Neutrophil (primary cell): ENCODE results near the gene LRRC52.
"Not testable (repeated sequence)": the region's sequence is repeated elsewhere in the genome, so short reads cannot be mapped to it uniquely, and the experiment has no call there.

ENCODE experiments used
- H3K27ac ChIP-seq: fragments of 200-600 bp; sonication (generic); 2 replicates; pipeline ENCODE4 v1.5.1; 2016; ENCODE audit warnings: mild to moderate bottlenecking, moderate library complexity
- H3K27me3 ChIP-seq: fragments of 200-600 bp; sonication (generic); 2 replicates; pipeline ENCODE4 v1.6.0; 2016; ENCODE audit warnings: mild to moderate bottlenecking
- H3K36me3 ChIP-seq: fragments of 200-600 bp; sonication (generic); 2 replicates; pipeline ENCODE4 v1.5.1; 2017
- H3K4me1 ChIP-seq, 2 experiments: fragments of 200-600 bp in 1 of 2; sonication (generic) in 1 of 2; 1 replicate in 1 of 2; 2 replicates in 1 of 2; pipeline versions ENCODE4 v1.5.1 to v1.6.1; 2013 to 2016; ENCODE audit warnings: low read depth in 1 of 2, low read length in 1 of 2, mild to moderate bottlenecking in 1 of 2, moderate library complexity in 1 of 2; ENCODE audit not compliant: control insufficient read depth in 1 of 2, insufficient read depth in 1 of 2
- H3K4me3 ChIP-seq, 2 experiments: fragments of 200-600 bp in 1 of 2; sonication (generic) in 1 of 2; 1 replicate in 1 of 2; 2 replicates in 1 of 2; pipeline ENCODE4 v1.5.1; 2013 to 2016; ENCODE audit warnings: low read depth in 1 of 2, low read length in 1 of 2, mild to moderate bottlenecking in 1 of 2, moderate library complexity in 1 of 2
- H3K9me3 ChIP-seq: fragments of 200-600 bp; sonication (generic); 2 replicates; pipeline ENCODE4 v1.5.1; 2016
- TF ChIP-seq, protein P1 (sequence below): fragments of 200-600 bp; sonication (generic); IDR thresholded peaks from 2 replicates; pipeline ENCODE4 v1.5.1; 2016; ENCODE audit warnings: antibody characterized with exemption

The LRRC52 gene

DNA sequence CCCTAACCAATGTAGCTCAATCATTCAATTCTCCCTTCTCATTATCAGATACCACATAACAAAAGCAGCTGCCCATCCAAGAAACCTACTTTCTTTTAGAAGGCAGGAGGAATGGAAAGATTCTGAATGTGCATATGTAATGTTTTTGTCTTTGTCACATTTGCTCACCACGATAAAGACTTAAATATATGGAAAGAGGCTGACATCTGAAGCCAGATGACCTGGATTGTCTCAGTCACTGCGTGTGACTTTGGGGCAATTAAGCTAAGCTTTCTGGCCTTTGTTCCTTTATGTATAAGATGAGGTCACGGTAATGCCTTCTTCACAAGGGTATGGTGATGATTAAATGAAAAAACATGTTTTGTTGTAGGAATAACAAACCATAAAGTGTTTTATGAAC is 42.6 kb downstream of the LRRC52 start:
- Histone ChIP-seq H3K27me3 (peaks cover 76% of the 10 kb centered on the region), H3K36me3 (no peaks in the 10 kb centered on the region)
- TF ChIP-seq, protein P1, sequence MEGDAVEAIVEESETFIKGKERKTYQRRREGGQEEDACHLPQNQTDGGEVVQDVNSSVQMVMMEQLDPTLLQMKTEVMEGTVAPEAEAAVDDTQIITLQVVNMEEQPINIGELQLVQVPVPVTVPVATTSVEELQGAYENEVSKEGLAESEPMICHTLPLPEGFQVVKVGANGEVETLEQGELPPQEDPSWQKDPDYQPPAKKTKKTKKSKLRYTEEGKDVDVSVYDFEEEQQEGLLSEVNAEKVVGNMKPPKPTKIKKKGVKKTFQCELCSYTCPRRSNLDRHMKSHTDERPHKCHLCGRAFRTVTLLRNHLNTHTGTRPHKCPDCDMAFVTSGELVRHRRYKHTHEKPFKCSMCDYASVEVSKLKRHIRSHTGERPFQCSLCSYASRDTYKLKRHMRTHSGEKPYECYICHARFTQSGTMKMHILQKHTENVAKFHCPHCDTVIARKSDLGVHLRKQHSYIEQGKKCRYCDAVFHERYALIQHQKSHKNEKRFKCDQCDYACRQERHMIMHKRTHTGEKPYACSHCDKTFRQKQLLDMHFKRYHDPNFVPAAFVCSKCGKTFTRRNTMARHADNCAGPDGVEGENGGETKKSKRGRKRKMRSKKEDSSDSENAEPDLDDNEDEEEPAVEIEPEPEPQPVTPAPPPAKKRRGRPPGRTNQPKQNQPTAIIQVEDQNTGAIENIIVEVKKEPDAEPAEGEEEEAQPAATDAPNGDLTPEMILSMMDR, result no peak

DNA sequence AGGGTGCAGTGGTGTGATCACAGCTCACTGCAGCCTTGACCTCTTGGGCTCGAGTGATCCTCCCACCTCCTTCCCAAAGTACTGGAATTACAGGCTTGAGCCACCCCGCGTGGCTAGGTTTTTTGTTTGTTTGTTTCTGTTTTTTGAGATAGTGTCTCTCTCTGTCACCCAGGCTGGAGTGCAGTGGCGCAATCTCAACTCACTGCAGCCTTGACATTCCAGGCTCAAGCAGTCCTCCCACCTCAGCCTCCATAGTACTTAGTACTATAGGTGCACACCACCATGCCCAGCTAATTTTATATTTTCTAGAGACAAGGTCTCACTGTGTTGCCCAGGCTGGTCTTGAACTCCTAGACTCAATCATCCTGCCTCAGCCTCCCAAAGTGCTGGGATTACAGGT is 47.6 kb downstream of the LRRC52 start:
- not testable (repeated sequence) for H3K27ac ChIP-seq, H3K4me1 ChIP-seq, H3K9me3 ChIP-seq, H3K36me3 ChIP-seq, H3K4me3 ChIP-seq
- peaks cover 100% of the 10 kb centered on the region for H3K27me3 ChIP-seq

More for the DNA sequence above, 42.6 kb downstream of the LRRC52 start:
- H3K4me1 ChIP-seq, result no peaks in the 10 kb centered on the region
- no peak overlapping the region for H3K4me3 ChIP-seq
- no peak overlapping the region for H3K27ac ChIP-seq
- H3K9me3 ChIP-seq, result no peaks in the 10 kb centered on the region

DNA sequence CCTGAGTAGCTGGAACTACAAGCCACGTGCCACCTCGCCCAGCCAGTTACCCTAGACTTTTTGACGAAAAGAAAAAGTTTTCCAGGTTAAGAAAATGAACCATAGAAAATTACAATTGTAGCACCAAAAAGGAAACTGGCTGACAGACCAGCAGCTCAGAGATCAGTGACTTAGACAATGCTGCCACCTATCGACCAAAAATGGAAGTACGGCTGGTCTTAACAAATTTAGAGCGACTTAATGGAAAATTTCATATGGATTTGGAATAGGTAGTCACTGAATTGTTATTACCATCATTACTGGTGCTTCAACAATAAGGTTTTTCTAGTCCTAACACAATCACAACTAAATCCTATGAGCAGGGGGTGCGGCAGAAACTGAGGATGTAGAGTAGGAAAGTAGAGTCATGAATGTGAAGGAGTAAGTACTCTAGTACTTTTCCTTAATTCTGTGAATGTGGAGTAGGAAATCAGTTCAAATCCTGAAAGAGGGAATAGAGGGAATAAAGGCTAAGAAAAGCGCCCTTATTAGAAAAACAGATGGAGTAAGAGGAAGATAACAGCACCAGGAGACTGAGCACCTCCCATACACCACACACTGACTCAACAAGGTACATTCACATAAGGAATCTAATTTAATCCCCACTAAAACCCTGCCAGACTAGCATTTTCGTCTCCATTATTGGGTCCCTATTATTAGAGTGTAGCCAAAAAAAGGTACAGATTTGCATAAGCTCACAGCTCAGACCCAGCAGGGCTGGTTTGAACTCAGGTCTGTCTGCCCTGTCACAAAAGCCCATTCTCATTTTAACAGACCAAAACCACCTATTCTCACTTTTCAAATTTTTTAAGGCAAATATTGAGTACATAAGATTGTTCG is 49.4 kb downstream of the LRRC52 start:
- Histone ChIP-seq H3K27ac (no peak overlapping the region), H3K27me3 (peaks cover 94% of the 10 kb centered on the region)
- TF ChIP-seq, protein P1, result peak; percentile 88

DNA sequence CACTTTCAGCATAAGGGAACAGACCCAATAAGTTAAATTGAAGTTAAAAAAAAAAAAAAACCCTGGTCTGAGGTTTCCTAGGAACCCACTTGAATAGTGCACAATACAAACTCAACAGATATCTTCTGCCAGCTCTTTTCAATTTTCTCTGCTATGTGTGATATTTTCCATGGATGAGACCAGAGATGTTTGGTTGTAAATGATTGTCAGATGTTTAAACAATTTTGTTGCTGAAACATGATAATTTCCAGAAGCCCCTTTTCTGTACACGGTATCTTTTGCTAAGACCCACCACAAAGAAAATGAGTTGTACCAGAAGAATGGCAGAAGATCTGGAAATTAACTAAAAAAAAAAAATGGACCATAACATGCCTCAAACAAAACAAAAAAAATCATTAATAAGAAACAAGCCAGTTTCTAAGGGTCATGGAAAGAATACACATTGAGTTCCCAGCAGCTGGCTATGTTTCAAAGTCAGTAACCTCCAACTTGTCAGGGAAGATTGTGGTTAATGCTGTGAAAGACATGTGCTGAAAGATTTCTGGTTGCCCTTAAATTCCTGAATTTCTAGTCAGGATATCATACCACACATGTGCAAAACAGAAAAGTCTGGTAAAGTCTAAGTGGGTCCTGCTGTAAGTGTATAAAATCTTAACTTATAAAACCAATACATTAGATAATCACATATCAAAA is 51.6 kb downstream of the LRRC52 start:
- Histone ChIP-seq H3K27me3 (peaks cover 86% of the 10 kb centered on the region), H3K36me3 (no peaks in the 10 kb centered on the region), H3K4me3 (no peak overlapping the region), H3K27ac (no peak overlapping the region), H3K9me3 (no peaks in the 10 kb centered on the region), H3K4me1 (peaks cover 13 to 15% of the 10 kb centered on the region in 2 experiments)
- TF ChIP-seq, protein P1, result no peak

More for the DNA sequence above, 49.4 kb downstream of the LRRC52 start:
- no peaks in the 10 kb centered on the region for H3K9me3 ChIP-seq
- H3K4me3 ChIP-seq, result no peak overlapping the region
- H3K36me3 ChIP-seq, result no peaks in the 10 kb centered on the region
- H3K4me1 ChIP-seq, result peaks cover 9 to 10% of the 10 kb centered on the region in 2 experiments

DNA sequence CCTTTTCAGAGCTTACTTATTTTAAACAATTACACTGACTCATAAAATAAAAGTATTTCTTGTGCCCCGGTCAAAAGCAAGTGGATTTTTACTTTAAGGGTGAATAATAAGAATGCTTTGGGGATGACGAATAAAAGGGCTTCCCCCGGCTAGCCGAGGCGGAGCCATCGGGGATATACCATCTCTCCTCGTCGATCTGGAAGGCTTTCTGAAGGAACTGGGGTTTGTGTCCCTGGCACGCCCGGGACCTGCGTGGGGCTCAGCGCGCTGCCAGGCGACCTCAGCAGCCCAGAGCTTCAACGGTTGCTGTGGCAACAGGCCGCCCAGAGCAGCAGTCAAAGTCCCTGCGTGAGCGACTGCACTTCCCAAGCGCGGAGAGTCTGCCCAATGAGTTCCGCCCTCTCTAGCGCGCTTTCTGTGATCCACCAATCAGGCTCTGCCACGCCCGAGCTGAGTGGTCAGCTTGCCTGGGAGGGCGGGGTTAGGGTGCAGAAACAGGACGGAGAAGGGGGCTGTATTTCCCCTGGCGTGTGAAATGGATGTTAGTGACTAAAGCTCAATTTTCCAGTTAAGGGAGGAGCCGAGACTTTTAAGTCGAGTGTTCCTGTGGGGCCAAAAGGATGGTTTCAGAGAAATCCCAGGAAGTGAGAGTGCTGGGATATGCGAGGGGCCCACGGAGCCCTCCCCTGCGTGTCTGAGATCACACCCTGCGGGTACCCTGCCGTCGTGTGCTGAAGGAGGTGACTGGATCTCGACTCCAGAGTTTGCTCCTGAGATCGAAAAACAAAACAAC is 54.3 kb downstream of the LRRC52 start:
- H3K4me3 ChIP-seq, result peak overlapping the region; percentile 51 to 65
- H3K9me3 ChIP-seq, result no peaks in the 10 kb centered on the region
- no peaks in the 10 kb centered on the region for H3K36me3 ChIP-seq
- peaks cover 67% of the 10 kb centered on the region for H3K27me3 ChIP-seq
- H3K4me1 ChIP-seq, result peaks cover 18 to 20% of the 10 kb centered on the region in 2 experiments
- peak overlapping the region; percentile 1 for H3K27ac ChIP-seq
- TF ChIP-seq, protein P1, result no peak
